ENCODE data around the gene PPP1R9B. TPM values are rescaled to one million over a fixed set of nuclear protein-coding genes. Genes with fewer than 3 reads are reported as not detected.
A peak's percentile ranks its signal among the peaks of the same experiment; 100 is the strongest.

The PPP1R9B gene
- total RNA-seq, 1 experiment from 2014 or later: 112 TPM

DNA sequence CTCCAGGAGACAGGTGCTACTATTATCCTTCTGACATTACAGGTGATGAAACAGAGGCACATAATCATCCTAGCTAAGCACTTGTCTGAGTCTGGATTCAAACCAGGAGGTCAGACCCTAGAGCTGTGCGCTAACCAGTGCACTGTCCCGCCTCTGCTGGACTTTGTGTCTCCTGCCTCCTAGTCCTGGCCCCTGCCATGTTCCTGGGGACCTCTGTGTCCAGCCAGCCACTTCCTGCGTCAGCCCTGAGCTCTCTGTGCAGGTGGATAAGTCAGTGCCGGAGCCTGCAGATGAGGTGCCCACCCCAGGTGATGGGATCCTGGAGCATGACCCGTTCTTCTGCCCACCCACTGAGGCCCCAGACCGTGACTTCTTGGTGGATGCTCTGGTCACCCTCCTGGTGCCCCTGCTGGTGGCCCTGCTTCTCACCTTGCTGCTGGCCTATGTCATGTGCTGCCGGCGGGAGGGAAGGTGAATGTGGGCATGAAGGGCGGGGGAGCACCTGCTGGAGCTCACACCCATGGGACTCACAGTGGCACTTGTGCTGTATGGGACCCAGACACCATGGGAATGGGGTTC, 19.5 kb upstream of the PPP1R9B start:
- peak overlapping the region; percentile 45 for H2AFZ ChIP-seq (ENCODE audit: low read depth, low read length, poor library complexity, severe bottlenecking)

More for the DNA sequence above, 19.5 kb upstream of the PPP1R9B start:
- Histone ChIP-seq H3K9ac (ENCODE audit: low read length) (no peak overlapping the region), H3K79me2 (ENCODE audit: insufficient read depth, low read length) (no peaks in the 10 kb centered on the region), H3K4me1 (ENCODE audit: control insufficient read depth in 1 of 2, insufficient read depth in 2 of 2, low read length in 2 of 2) (peaks cover 7 to 47% of the 10 kb centered on the region in 2 experiments), H3K4me3 (replicated peaks in 1 of 2; ENCODE audit: low read depth in 1 of 2, low read length in 2 of 2) (no peak overlapping the region), H3K36me3 (ENCODE audit: control insufficient read depth in 1 of 2, insufficient read depth in 2 of 2, low read length in 2 of 2) (no peaks in the 10 kb centered on the region), H3K9me2 (ENCODE audit: insufficient read depth) (no peaks in the 10 kb centered on the region), H4K20me1 (ENCODE audit: insufficient read depth) (no peaks in the 10 kb centered on the region), H3K9me3 (ENCODE audit: control insufficient read depth in 1 of 2, insufficient read depth in 1 of 2, low read depth in 1 of 2, low read length in 2 of 2) (no peaks in the 10 kb centered on the region), H3K27ac (ENCODE audit: low read depth, low read length) (no peak overlapping the region), H3K4me2 (ENCODE audit: low read length) (peak overlapping the region; percentile 67), H3K27me3 (ENCODE audit: insufficient read depth, low read length) (no peaks in the 10 kb centered on the region)
- no peak for ATAC-seq
- BruUV-seq (replicated peaks): no TSS peak
- ChIA-PET POLR2A (interaction anchor here (0.9 to 1.1 kb wide), 4 partner anchors 8 to 30 kb away, joined by 3 to 13 read pairs (median 4); no protein-coding TSS in a partner anchor), CTCF (interaction anchor here (0.6 to 4.2 kb wide), 26 partner anchors 8 to 179 kb away, joined by 3 to 59 read pairs (median 5); partner anchors contain the start of genes COL1A1, PDK2 and TMEM92), RAD21 (ENCODE audit: low non-redundant PET in 1 of 2, low total read pairs in 2 of 2, uncharacterized antibody in 2 of 2, unreplicated experiment in 2 of 2) (interaction anchor here (0.5 to 2.9 kb wide), 13 partner anchors 9 to 128 kb away, joined by 3 to 26 read pairs (median 9); partner anchors contain the start of gene PDK2 (in 1 of the 2))
- TF ChIP-seq, protein P1, sequence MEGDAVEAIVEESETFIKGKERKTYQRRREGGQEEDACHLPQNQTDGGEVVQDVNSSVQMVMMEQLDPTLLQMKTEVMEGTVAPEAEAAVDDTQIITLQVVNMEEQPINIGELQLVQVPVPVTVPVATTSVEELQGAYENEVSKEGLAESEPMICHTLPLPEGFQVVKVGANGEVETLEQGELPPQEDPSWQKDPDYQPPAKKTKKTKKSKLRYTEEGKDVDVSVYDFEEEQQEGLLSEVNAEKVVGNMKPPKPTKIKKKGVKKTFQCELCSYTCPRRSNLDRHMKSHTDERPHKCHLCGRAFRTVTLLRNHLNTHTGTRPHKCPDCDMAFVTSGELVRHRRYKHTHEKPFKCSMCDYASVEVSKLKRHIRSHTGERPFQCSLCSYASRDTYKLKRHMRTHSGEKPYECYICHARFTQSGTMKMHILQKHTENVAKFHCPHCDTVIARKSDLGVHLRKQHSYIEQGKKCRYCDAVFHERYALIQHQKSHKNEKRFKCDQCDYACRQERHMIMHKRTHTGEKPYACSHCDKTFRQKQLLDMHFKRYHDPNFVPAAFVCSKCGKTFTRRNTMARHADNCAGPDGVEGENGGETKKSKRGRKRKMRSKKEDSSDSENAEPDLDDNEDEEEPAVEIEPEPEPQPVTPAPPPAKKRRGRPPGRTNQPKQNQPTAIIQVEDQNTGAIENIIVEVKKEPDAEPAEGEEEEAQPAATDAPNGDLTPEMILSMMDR (IDR thresholded peaks at IDR 0.05 in 2 of 3, conservative IDR thresholded peaks at IDR 0.05 in 1 of 3; ENCODE audit: borderline replicate concordance in 1 of 3, insufficient read depth in 1 of 3, low read depth in 2 of 3, low read length in 2 of 3): 0 out of 6 replicates have a peak, but pooled peaks of 1 of the 3 experiments have one; percentile 1
- TF ChIP-seq RAD21 (IDR thresholded peaks at IDR 0.05; ENCODE audit: low read depth): no peak
- TF ChIP-seq ZFX (IDR thresholded peaks at IDR 0.05): no peak
- no peak for TF ChIP-seq EGR1 (IDR thresholded peaks at IDR 0.05; ENCODE audit: low read depth)
- TF ChIP-seq, protein P2, sequence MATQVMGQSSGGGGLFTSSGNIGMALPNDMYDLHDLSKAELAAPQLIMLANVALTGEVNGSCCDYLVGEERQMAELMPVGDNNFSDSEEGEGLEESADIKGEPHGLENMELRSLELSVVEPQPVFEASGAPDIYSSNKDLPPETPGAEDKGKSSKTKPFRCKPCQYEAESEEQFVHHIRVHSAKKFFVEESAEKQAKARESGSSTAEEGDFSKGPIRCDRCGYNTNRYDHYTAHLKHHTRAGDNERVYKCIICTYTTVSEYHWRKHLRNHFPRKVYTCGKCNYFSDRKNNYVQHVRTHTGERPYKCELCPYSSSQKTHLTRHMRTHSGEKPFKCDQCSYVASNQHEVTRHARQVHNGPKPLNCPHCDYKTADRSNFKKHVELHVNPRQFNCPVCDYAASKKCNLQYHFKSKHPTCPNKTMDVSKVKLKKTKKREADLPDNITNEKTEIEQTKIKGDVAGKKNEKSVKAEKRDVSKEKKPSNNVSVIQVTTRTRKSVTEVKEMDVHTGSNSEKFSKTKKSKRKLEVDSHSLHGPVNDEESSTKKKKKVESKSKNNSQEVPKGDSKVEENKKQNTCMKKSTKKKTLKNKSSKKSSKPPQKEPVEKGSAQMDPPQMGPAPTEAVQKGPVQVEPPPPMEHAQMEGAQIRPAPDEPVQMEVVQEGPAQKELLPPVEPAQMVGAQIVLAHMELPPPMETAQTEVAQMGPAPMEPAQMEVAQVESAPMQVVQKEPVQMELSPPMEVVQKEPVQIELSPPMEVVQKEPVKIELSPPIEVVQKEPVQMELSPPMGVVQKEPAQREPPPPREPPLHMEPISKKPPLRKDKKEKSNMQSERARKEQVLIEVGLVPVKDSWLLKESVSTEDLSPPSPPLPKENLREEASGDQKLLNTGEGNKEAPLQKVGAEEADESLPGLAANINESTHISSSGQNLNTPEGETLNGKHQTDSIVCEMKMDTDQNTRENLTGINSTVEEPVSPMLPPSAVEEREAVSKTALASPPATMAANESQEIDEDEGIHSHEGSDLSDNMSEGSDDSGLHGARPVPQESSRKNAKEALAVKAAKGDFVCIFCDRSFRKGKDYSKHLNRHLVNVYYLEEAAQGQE (IDR thresholded peaks at IDR 0.05; ENCODE audit: low read depth): no peak
- DNase-seq (ENCODE audit: low read depth, low spot score): no peak
- intact Hi-C loops (cut with micrococcal nuclease): loop anchor here (1.0 to 2.0 kb wide), 2 partner anchors 28 to 127 kb away; no protein-coding TSS in a partner anchor

Measured in HCT116 (cell line).